GM19099 (cell line): Measurements from ENCODE around the gene P3H2.

Experiments used
- POLR2A ChIP-seq: IDR thresholded peaks from 3 replicates; pipeline ENCODE4 v1.6.1; 2011; ENCODE audit warnings: low read depth; ENCODE audit not compliant: insufficient read length; ENCODE audit errors: extremely low read depth

P3H2 gene

GRCh38 chr3:190120269-190121060, at the start of gene P3H2:
P3H2 (minus strand) TSS chr3:190120897; CDS start chr3:190120731, 166 bp downstream.
- no peak for TF ChIP-seq POLR2A

- TF ChIP-seq POLR2A, result no peak
These were observed 49.2 kb upstream of the P3H2 start for GRCh38 chr3:190169877-190170276.

GRCh38 chr3:190169243-190169642, 48.5 kb upstream of the P3H2 start:
- no peak for TF ChIP-seq POLR2A

GRCh38 chr3:190167936-190168680, 47.4 kb upstream of the P3H2 start:
- no peak for TF ChIP-seq POLR2A

- no peak for TF ChIP-seq POLR2A
These were observed 46.3 kb upstream of the P3H2 start for GRCh38 chr3:190166948-190167347.

- no peak for TF ChIP-seq POLR2A
These were observed 44.6 kb upstream of the P3H2 start for GRCh38 chr3:190165253-190165652.

- no peak for TF ChIP-seq POLR2A
These were observed 39.3 kb upstream of the P3H2 start for GRCh38 chr3:190159902-190160435.

GRCh38 chr3:190158261-190158660, 37.6 kb upstream of the P3H2 start:
- TF ChIP-seq POLR2A, result no peak

GRCh38 chr3:190155752-190156151, 35.1 kb upstream of the P3H2 start:
- TF ChIP-seq POLR2A, result no peak

GRCh38 chr3:190150681-190151080, 30.0 kb upstream of the P3H2 start:
- no peak for TF ChIP-seq POLR2A

GRCh38 chr3:190142041-190142440, 21.3 kb upstream of the P3H2 start:
- TF ChIP-seq POLR2A, result no peak

- no peak for TF ChIP-seq POLR2A
These were observed 18.7 kb upstream of the P3H2 start for GRCh38 chr3:190139365-190139764.

- no peak for TF ChIP-seq POLR2A
These were observed 11.7 kb upstream of the P3H2 start for GRCh38 chr3:190132371-190132770.

GRCh38 chr3:190131329-190131728, 10.6 kb upstream of the P3H2 start:
- no peak for TF ChIP-seq POLR2A

GRCh38 chr3:190130696-190131095, 10.0 kb upstream of the P3H2 start:
- no peak for TF ChIP-seq POLR2A

GRCh38 chr3:190130037-190130436, 9.3 kb upstream of the P3H2 start:
- no peak for TF ChIP-seq POLR2A
